ENCODE measurements around the gene CEP104.

GRCh38 chr1:3770047-3770765, 86.8 kb downstream of the CEP104 start:
- TF ChIP-seq CTCF (conservative IDR thresholded peaks at IDR 0.05; ENCODE audit: low read depth, low read length), result no peak
- TF ChIP-seq EZH2 (IDR thresholded peaks at IDR 0.05; ENCODE audit: borderline replicate concordance, low read depth, low read length, poor library complexity, severe bottlenecking), result no peak
